Fibroblast of lung (primary cell): ENCODE measurements around the gene RTN3.

Experiments used
- EZH2 ChIP-seq: IDR thresholded peaks from 2 replicates; pipeline ENCODE4 v1.5.1; 2012; ENCODE audit warnings: low read length, control low read depth, mild to moderate bottlenecking; ENCODE audit errors: missing control alignments
- TF ChIP-seq, protein P1 (sequence below), 2 donors: IDR thresholded peaks in 1 of 2; conservative IDR thresholded peaks in 1 of 2; 1 replicate in 1 of 2; 2 replicates in 1 of 2; pipeline ENCODE4 v1.5.1; 2011 to 2012; ENCODE audit warnings: low read length in 2 of 2, control low read depth in 1 of 2, inconsistent platforms in 1 of 2, low read depth in 1 of 2, mild to moderate bottlenecking in 1 of 2

DNA sequence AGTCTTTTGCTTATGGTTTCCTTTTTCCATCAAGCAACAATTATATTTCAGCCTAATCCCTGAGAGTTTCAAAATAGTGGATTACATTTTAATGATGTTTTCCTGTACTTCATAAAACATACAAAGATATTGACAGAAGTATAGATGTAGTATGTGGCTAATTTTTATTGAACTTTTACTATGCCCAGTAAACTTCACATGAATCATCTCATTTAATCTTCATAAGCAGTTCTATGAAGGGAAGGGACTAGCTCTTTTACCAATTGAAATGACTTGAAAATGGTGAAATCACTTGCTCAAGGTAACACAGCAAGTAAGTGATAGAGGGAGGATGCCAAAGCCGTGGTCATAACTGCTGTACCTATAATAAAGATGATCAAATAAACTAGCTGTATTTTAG is 27.5 kb downstream of the RTN3 start:
- TF ChIP-seq, protein P1, sequence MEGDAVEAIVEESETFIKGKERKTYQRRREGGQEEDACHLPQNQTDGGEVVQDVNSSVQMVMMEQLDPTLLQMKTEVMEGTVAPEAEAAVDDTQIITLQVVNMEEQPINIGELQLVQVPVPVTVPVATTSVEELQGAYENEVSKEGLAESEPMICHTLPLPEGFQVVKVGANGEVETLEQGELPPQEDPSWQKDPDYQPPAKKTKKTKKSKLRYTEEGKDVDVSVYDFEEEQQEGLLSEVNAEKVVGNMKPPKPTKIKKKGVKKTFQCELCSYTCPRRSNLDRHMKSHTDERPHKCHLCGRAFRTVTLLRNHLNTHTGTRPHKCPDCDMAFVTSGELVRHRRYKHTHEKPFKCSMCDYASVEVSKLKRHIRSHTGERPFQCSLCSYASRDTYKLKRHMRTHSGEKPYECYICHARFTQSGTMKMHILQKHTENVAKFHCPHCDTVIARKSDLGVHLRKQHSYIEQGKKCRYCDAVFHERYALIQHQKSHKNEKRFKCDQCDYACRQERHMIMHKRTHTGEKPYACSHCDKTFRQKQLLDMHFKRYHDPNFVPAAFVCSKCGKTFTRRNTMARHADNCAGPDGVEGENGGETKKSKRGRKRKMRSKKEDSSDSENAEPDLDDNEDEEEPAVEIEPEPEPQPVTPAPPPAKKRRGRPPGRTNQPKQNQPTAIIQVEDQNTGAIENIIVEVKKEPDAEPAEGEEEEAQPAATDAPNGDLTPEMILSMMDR (conservative IDR thresholded peaks at IDR 0.05 in 1 of 2, IDR thresholded peaks at IDR 0.05 in 1 of 2; ENCODE audit: low read depth in 1 of 2, low read length in 2 of 2): no peak
- TF ChIP-seq EZH2: no peak
